IPS-11a (cell line): ENCODE results near the gene SRSF7.
"Not testable (repeated sequence)": the region's sequence is repeated elsewhere in the genome, so short reads cannot be mapped to it uniquely, and the experiment has no call there.

Experiments used
- H3K4me3 ChIP-seq: one replicate; pipeline ENCODE4 v1.5.1; 2013; ENCODE audit warnings: low read depth, low read length, control low read depth

SRSF7 gene

DNA sequence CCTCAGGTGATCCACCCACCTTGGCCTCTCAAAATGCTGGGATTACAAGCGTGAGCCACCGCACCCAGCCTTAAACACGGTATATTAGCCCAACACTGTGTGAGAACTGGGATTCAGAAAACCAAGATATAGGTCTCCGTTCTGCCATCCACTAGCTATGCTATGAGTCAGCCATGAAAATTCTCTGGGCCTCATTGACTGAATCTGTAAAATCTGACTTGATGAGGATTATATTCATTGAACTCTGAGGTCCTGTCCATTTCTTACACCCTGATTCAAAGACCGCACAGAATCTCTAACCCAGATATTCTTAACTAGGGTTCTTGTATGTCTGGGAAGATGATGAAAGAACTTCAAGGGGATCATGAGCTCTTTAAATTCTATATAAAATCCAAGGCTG, 47.8 kb downstream of the SRSF7 start:
- not testable (repeated sequence) for H3K4me3 ChIP-seq

DNA sequence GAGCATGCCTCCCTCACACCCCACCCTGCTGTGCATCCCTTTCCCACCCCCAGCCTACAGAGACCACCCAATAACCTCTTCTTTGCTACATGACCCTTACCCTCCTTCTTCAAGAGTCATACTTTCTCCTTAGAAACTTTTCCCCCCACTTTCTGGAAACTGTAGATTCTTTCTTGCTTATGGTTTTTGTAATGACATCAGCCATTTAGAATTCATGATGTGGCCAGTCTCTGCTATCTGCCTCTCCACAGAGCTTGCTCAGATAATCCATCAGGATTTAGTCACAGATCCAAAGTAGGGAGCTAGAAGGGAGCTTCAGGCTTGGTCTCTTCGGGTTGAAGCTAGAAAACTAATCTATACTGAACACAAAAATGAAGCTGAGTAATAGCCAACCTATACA, 48.7 kb downstream of the SRSF7 start:
- no peak overlapping the region for H3K4me3 ChIP-seq

DNA sequence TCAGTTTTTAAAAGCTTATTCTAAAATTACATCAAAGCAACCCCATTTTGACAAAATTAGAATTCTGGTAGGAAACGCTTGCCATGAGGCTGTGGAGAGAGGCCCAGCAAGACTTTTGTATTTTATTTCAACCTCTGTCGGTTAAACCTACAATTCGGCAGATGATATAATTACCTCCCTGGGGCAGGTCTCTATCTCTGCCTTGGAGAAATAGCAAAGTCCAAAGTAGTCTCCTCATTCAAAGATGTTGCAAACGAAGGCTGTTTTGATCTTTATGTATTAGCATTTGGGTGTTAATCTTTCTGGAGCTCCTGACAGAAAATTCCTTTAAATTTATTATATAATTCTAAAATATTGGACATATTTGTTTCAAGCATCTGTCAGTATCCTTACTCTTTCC, 49.6 kb downstream of the SRSF7 start:
- no peak overlapping the region for H3K4me3 ChIP-seq

DNA sequence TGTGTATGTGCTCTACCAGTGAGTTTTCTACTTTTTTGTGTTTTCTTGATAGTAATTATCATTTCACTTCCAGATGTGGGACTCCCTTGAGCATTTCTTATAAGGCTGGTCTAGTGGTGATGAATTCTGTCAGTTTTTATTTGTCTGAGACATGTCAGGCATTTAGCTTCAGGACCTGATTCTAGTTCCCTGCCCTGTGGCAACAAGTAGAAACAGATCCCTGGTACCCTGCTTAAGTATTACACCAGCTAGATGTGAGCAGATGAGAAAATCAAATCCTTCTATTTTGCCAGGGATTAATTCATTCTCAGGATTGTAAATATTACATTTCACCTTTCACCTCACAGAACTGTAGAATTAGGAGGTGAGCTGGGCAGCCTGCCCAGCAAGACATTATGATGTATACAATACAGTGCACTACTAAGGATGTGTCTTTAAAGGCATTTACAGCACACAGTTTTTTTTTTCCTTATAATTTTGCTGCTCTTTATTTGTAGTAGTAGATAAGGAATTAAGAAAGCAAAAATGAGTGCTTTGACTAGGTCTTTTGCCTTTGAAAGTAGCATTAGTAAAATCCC, 50.2 kb downstream of the SRSF7 start:
- no peak overlapping the region for H3K4me3 ChIP-seq

DNA sequence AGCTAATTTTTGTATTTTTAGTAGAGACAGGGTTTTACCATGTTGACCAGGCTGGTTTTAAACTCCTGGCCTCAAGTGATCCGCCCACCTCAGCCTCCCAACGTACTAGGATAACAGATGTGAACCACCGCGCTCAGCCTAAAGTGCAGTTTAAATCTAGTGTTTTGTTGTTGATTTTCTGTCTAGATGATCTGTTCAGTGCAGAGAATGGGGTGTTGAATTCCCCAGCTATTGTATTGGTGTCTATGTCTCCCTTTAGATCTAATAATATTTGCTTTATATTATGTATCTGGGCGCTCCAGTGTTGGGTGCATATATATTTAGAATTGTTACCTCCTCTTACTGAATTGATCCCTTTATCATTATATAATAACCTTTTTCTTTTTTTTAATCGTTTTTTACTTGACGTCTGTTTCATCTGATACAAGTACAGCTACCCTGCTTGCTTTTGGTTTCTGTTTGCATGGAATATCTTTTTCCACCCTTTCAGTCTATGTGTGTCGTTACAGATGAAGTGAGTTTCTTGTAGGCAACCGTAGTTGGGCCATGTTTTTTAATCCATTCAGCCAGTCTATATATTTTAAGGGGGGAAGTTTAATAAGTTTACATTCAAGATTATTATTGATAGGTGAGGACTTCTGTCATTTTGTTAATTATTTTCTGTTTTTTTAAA, 50.9 kb downstream of the SRSF7 start:
- no peak overlapping the region for H3K4me3 ChIP-seq

DNA sequence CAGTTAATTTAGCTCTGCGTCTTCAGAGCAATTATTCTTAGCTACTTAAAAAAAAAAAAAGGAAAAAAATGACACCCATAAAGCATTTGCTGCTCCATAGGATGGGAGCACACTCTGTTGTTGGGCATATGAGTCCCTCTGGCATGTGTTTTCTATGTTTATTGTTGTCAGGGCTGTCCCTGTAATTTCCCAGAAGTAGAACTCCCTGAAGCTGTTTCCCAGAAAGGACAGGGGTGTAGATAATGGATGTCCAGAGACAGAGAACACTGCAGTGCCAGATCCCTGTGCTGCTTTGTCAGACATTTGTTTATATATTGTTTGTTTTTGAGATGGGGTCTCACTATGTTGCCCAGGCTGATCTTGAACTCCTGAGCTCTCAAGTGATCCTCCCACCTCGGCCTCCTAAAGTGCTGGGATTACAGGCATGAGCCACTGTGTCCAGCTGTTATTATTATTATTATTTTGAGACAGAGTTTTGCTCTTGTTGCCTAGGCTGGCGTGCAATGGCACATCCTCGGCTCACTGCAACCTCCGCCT, 52.6 kb downstream of the SRSF7 start:
- H3K4me3 ChIP-seq: no peak overlapping the region

DNA sequence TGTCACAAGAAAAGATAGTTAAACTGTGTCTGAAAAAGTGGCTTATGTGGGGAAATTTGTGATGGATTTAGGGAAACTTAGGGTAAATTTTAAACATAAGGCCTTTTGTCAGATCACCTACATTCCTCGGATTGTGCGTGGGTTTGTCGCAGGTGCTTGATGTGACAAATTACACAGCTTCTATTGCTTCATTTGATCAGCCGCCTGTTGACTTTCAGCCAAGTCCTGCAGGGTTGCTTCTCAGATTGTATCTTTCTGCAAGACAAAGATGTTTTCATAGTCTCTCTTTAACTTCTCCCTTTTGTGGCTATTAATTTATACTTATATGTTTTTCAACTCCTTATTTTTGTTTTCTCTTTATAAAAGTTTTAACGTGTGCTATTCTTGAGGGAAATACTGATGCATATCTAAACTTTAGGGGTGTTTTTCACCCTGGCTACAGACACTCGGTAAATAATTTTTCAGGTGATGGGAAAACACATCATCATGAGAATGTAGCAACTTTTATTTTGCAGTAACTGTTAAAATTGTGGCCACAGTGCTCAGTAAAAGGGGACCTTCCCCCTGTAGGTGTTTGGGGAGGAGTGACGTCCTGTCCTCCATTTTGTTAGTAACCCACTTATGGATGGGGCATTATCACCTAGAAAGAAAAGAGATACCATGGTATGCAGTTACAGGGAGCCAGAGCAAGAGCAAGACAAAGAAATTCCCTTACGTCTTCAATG, 53.9 kb downstream of the SRSF7 start:
- no peak overlapping the region for H3K4me3 ChIP-seq
